IPS-15b (cell line): ENCODE measurements around the gene CPED1.

Experiments
- H3K27me3 ChIP-seq: one replicate; pipeline ENCODE4 v1.6.1; 2013; ENCODE audit warnings: low read length; ENCODE audit not compliant: control insufficient read depth, insufficient read depth
- H3K36me3 ChIP-seq: one replicate; pipeline ENCODE4 v1.6.1; 2013; ENCODE audit warnings: low read length; ENCODE audit not compliant: control insufficient read depth, insufficient read depth
- H3K4me1 ChIP-seq: one replicate; pipeline ENCODE4 v1.6.1; 2013; ENCODE audit warnings: mild to moderate bottlenecking, low read length; ENCODE audit not compliant: control insufficient read depth, insufficient read depth
- H3K4me3 ChIP-seq: one replicate; pipeline ENCODE4 v1.5.1; 2013; ENCODE audit warnings: low read depth, low read length
- H3K9ac ChIP-seq: one replicate; pipeline ENCODE4 v1.6.1; 2013; ENCODE audit warnings: low read depth, mild to moderate bottlenecking, low read length
- H3K9me3 ChIP-seq: one replicate; pipeline ENCODE4 v1.6.1; 2013; ENCODE audit warnings: mild to moderate bottlenecking, low read length; ENCODE audit not compliant: control insufficient read depth, insufficient read depth

Gene CPED1

DNA sequence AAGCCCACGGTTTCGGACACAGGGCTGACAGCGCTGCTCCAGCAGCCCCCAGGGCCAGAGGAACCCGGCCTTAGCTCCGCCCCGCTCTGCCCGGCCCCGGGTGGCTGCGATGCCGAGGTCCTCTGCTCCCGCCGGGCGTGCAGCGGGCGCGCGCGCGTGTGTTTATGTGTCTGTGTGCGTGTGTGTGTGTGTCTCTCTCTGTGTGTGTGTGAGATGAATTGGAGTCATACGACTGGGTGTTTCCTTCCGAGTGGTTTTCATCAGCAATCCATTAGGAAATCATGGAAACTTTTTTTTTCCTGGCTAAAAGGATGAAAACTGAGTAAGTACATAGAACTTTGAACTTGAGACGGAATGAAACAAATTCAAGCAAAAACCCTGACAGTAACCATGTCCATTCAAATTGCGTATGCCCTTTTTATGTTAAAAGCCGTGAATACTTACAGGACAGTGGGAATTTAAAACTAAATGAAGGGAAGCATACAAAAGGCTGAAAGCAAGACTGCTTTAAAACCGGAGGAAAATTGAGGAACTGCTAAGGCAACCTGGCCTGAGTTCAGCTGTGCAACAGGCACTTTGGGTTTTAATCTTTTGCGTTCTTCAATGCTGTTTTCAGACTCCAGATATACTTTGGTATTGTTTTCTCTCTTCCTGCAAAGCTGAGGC is at the start of gene CPED1:
TSS of gene CPED1 (plus strand) at position 121 of the 666 bp plus-strand sequence. CDS start 911 bp downstream, outside the sequence.
- peaks cover 23% of the 10 kb centered on the region for H3K27me3 ChIP-seq
- H3K4me1 ChIP-seq, result peaks cover 10% of the 10 kb centered on the region
- H3K9me3 ChIP-seq, result no peaks in the 10 kb centered on the region
- no peak within 1 kb of the TSS for H3K9ac ChIP-seq
- peak within 1 kb of the TSS; percentile 50 for H3K4me3 ChIP-seq
- H3K36me3 ChIP-seq, result no peaks in the 10 kb centered on the region

GRCh38 chr7:120939345-120939744 is 49.2 kb upstream of the CPED1 start:
- H3K36me3 ChIP-seq, result no peaks in the 10 kb centered on the region
- no peak overlapping the region for H3K4me3 ChIP-seq
- no peaks in the 10 kb centered on the region for H3K4me1 ChIP-seq
- H3K9me3 ChIP-seq, result no peaks in the 10 kb centered on the region
- no peak overlapping the region for H3K9ac ChIP-seq
- no peaks in the 10 kb centered on the region for H3K27me3 ChIP-seq

- Histone ChIP-seq H3K9ac (no peak overlapping the region), H3K36me3 (no peaks in the 10 kb centered on the region), H3K4me3 (no peak overlapping the region), H3K27me3 (no peaks in the 10 kb centered on the region), H3K9me3 (no peaks in the 10 kb centered on the region), H3K4me1 (no peaks in the 10 kb centered on the region)
Measured at GRCh38 chr7:120941064-120941463, 47.4 kb upstream of the CPED1 start.

GRCh38 chr7:120941856-120942255 is 46.7 kb upstream of the CPED1 start:
- no peaks in the 10 kb centered on the region for H3K4me1 ChIP-seq
- no peak overlapping the region for H3K9ac ChIP-seq
- no peak overlapping the region for H3K4me3 ChIP-seq
- H3K9me3 ChIP-seq, result no peaks in the 10 kb centered on the region
- H3K27me3 ChIP-seq, result no peaks in the 10 kb centered on the region
- no peaks in the 10 kb centered on the region for H3K36me3 ChIP-seq

GRCh38 chr7:120942861-120943260 is 45.6 kb upstream of the CPED1 start:
- Histone ChIP-seq H3K9ac (no peak overlapping the region), H3K36me3 (no peaks in the 10 kb centered on the region), H3K4me3 (no peak overlapping the region), H3K4me1 (no peaks in the 10 kb centered on the region), H3K9me3 (no peaks in the 10 kb centered on the region), H3K27me3 (no peaks in the 10 kb centered on the region)

DNA sequence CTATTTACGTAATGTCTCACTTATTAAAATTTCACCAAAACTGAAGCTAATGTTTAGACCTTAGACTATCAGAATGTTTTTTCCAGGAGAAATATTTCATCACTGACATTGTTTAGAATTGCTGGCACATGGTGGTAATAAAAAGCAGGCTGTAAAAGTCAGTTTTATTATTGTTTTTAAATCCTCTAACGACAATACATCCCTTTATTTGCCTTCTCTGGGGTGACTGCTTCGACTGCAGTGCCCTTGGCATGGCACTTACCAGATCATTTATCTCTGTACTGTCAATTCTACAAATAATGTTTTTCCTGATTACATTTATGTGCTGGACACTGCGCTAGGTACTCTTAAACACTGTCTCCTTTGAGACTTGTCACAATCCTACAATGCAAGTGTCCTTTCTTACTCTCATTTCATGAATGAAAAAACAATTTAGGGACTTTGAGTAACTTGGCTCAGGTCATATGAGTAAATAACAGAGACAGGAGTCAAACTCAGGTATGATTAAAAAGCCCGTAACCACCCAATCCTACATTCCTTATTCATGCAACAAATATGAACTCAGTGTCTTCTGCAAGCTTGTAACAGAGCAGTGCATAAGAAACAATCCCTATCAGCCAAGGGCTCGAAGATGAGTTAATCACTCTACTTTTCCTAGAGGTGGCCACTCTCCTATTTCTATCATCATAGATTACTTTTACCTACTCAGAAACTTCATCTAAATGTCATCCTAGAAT is 43.5 kb upstream of the CPED1 start:
- Histone ChIP-seq H3K36me3 (no peaks in the 10 kb centered on the region), H3K4me3 (no peak overlapping the region), H3K27me3 (no peaks in the 10 kb centered on the region), H3K4me1 (no peaks in the 10 kb centered on the region), H3K9me3 (no peaks in the 10 kb centered on the region), H3K9ac (no peak overlapping the region)

- Histone ChIP-seq H3K27me3 (no peaks in the 10 kb centered on the region), H3K4me3 (no peak overlapping the region), H3K9me3 (no peaks in the 10 kb centered on the region), H3K4me1 (no peaks in the 10 kb centered on the region), H3K9ac (no peak overlapping the region), H3K36me3 (no peaks in the 10 kb centered on the region)
Measured at GRCh38 chr7:120947980-120948379, 40.5 kb upstream of the CPED1 start.

- no peaks in the 10 kb centered on the region for H3K4me1 ChIP-seq
- no peak overlapping the region for H3K9ac ChIP-seq
- no peaks in the 10 kb centered on the region for H3K27me3 ChIP-seq
- H3K4me3 ChIP-seq, result peak overlapping the region; percentile 81
- no peaks in the 10 kb centered on the region for H3K36me3 ChIP-seq
- no peaks in the 10 kb centered on the region for H3K9me3 ChIP-seq
Measured at GRCh38 chr7:120949393-120949911, 39.1 kb upstream of the CPED1 start.

DNA sequence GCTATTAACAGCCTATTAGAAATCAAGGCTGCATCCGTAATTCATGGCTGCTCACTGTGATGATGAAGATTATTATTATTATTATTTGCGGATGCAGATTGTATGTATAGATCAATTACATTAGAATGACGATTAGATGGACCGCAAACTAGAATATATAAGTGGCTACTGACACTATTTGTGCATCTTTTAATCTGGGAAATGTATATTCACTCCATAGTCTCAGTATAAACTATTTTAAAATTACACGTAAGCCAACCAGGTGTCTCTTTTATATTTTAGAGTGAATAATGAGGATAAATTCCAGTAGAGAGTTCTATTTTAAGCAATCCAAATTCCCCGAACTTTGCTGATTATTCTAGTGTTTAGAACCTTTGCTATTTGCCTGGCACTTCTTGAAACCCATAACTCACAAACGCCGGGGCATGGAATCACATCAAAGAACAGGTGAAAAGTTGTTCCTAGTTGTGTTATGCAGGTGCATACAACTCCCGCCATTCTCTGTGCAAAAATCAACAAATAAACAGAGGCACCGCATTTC is 38.4 kb upstream of the CPED1 start:
- Histone ChIP-seq H3K4me3 (peak overlapping the region; percentile 81), H3K9me3 (no peaks in the 10 kb centered on the region), H3K9ac (peak overlapping the region; percentile 51), H3K4me1 (no peaks in the 10 kb centered on the region), H3K27me3 (no peaks in the 10 kb centered on the region), H3K36me3 (no peaks in the 10 kb centered on the region)

DNA sequence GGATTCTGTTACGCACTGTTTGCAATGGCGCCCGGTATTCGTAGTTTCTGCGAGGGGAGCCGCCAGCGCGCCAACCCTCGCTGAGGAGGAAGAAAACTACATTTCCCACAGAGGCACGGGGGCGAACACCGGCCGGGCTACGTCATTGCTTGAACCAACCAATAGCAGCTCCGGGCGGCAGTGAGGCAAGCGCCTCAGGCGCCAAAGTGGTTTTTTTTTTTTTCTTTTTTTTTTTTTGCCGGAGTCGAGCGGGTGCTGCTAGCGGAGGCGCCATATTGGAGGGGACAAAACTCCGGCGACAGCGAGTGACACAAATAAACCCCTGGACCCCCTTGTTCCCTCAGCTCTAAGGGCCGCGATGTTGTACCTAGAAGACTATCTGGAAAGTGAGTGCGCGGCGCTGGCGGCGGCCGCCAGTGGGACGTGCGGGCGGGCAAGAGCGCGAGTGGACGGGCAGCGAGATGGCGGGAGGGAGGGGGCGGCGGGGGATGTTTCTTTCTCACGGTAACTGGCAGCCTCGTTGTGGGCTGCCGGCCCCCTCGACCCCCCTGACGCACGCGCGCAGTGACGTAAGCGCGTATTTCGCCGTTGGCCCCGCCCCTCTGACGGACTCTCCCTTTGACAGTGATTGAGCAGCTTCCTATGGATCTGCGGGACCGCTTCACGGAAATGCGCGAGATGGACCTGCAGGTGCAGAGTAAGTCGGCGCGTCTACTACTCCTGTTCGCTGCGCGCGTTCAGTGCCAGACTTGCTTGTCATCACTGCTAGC is 37.8 kb upstream of the CPED1 start, which contains the start of gene ING3:
TSS of gene ING3 (plus strand) at position 239 of the 770 bp plus-strand sequence. CDS start at position 359, 120 bp downstream.
- Histone ChIP-seq H3K4me3 (peak within 1 kb of the TSS; percentile 81), H3K27me3 (no peaks in the 10 kb centered on the region), H3K9me3 (no peaks in the 10 kb centered on the region), H3K9ac (peak within 1 kb of the TSS; percentile 85), H3K36me3 (no peaks in the 10 kb centered on the region), H3K4me1 (no peaks in the 10 kb centered on the region)

DNA sequence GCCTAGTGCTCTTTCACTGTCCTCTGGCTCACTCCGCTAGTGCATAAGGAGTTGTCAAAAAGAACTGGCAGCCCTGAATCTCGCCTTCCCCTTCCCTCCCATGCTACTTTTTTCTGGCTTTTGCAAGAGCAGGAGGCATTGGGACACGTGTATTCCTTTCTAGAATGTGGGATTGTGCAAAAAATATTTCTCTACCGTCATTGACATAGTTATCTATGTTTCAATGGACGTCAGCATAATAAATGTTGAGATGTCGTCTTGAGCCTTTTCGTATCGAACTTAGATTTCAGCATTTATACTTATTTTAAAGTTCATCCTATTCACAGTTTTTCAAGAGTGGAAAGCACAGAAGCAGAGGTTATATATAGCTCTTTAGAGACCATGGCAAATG is 37.2 kb upstream of the CPED1 start:
- no peaks in the 10 kb centered on the region for H3K36me3 ChIP-seq
- H3K4me1 ChIP-seq, result no peaks in the 10 kb centered on the region
- peak overlapping the region; percentile 81 for H3K4me3 ChIP-seq
- no peaks in the 10 kb centered on the region for H3K27me3 ChIP-seq
- H3K9ac ChIP-seq, result no peak overlapping the region
- no peaks in the 10 kb centered on the region for H3K9me3 ChIP-seq
